HG03103 (cell line): ENCODE data around the gene AGAP9.
"Not testable (repeated sequence)": the region's sequence is repeated elsewhere in the genome, so short reads cannot be mapped to it uniquely, and the experiment has no call there.

Source experiments
- ATAC-seq: cut with Tn5 transposase; IDR thresholded peaks from one replicate; pipeline ENCODE4 v1.9.1; 2021; ENCODE audit warnings: low read depth; ENCODE audit not compliant: unreplicated experiment

The AGAP9 gene

GRCh38 chr10:47458466-47459154, 64.8 kb downstream of the AGAP9 start:
- ATAC-seq, result no peak

GRCh38 chr10:47457826-47458225, 65.6 kb downstream of the AGAP9 start:
- no peak for ATAC-seq

GRCh38 chr10:47457528-47457820, 66.0 kb downstream of the AGAP9 start:
- ATAC-seq, result no peak

GRCh38 chr10:47456794-47457527, 66.5 kb downstream of the AGAP9 start:
- no peak for ATAC-seq

GRCh38 chr10:47456079-47456785, 67.2 kb downstream of the AGAP9 start:
- no peak for ATAC-seq

GRCh38 chr10:47455350-47456078, 67.9 kb downstream of the AGAP9 start:
- ATAC-seq, result not testable (repeated sequence)

- ATAC-seq, result no peak
These were observed 68.7 kb downstream of the AGAP9 start for GRCh38 chr10:47454780-47455058.

GRCh38 chr10:47454008-47454779, 69.2 kb downstream of the AGAP9 start:
- ATAC-seq, result no peak

- ATAC-seq, result no peak
These were observed 70.1 kb downstream of the AGAP9 start for GRCh38 chr10:47453141-47454007.

GRCh38 chr10:47452495-47453140, 70.8 kb downstream of the AGAP9 start:
- no peak for ATAC-seq

- no peak for ATAC-seq
These were observed 71.4 kb downstream of the AGAP9 start for GRCh38 chr10:47451998-47452494.
